Keratinocyte (primary cell): ENCODE results near the gene CABP4.

Experiments used
- EZH2 ChIP-seq: IDR thresholded peaks from one replicate; pipeline ENCODE4 v1.6.1; 2012; ENCODE audit warnings: inconsistent platforms, mild to moderate bottlenecking, low read length, moderate library complexity
- TF ChIP-seq, protein P1 (sequence below), 3 experiments: IDR thresholded peaks in 1 of 3; conservative IDR thresholded peaks in 1 of 3; optimal IDR thresholded peaks in 1 of 3; 2 replicates in 2 of 3; 3 replicates in 1 of 3; pipeline versions ENCODE3 to v1.5.1; 2011; ENCODE audit warnings: low read length in 3 of 3, mild to moderate bottlenecking in 3 of 3, moderate library complexity in 2 of 3, control low read depth in 1 of 3, inconsistent platforms in 1 of 3; ENCODE audit not compliant: insufficient read depth in 2 of 3; ENCODE audit errors: extremely low read depth in 1 of 3

DNA sequence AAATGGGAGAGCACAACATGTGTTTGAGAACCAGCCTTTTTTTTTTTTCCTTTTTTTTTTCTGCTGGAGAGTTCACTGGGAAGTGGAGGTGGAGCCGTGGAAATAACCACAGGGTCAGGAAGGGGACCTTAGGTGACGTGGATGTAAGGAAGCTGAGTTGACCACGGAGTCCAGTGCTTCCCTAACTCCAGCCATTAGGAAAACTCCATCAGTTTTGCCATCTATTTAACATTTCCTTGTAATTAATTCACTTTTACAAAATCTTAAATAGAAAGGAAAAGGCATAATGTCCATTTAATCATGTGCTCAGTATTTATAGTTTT lies 54.8 kb downstream of the CABP4 start:
- TF ChIP-seq, protein P1, sequence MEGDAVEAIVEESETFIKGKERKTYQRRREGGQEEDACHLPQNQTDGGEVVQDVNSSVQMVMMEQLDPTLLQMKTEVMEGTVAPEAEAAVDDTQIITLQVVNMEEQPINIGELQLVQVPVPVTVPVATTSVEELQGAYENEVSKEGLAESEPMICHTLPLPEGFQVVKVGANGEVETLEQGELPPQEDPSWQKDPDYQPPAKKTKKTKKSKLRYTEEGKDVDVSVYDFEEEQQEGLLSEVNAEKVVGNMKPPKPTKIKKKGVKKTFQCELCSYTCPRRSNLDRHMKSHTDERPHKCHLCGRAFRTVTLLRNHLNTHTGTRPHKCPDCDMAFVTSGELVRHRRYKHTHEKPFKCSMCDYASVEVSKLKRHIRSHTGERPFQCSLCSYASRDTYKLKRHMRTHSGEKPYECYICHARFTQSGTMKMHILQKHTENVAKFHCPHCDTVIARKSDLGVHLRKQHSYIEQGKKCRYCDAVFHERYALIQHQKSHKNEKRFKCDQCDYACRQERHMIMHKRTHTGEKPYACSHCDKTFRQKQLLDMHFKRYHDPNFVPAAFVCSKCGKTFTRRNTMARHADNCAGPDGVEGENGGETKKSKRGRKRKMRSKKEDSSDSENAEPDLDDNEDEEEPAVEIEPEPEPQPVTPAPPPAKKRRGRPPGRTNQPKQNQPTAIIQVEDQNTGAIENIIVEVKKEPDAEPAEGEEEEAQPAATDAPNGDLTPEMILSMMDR (optimal IDR thresholded peaks at IDR 0.05 in 1 of 3, IDR thresholded peaks at IDR 0.05 in 1 of 3, conservative IDR thresholded peaks at IDR 0.05 in 1 of 3; ENCODE audit: extremely low read depth in 1 of 3, insufficient read depth in 2 of 3, low read length in 3 of 3) = no peak
- no peak for TF ChIP-seq EZH2
